Testis (tissue), 3 donors: ENCODE results near the gene CCNG2. TPM values are rescaled to one million over a fixed set of nuclear protein-coding genes. Genes with fewer than 3 reads are reported as not detected.

Experiments used
- DNase-seq: peaks from one replicate; pipeline ENCODE4 v3.0.0-alpha.2; 2019
- H3K27ac ChIP-seq, 2 donors: fragments of 200-600 bp; sonication (generic); one replicate each; pipeline ENCODE4 v1.5.1; 2019
- H3K27me3 ChIP-seq: fragments of 200-600 bp; sonication (generic); one replicate; pipeline ENCODE4 v1.5.1; 2019
- H3K36me3 ChIP-seq: fragments of 200-600 bp; sonication (generic); one replicate; pipeline ENCODE4 v1.5.1; 2017; ENCODE audit warnings: low read depth; ENCODE audit errors: missing control alignments
- H3K4me1 ChIP-seq: fragments of 200-600 bp; sonication (generic); one replicate; pipeline ENCODE4 v1.5.1; 2019
- H3K4me3 ChIP-seq, 2 donors: fragments of 200-600 bp; sonication (generic); one replicate each; pipeline ENCODE4 v1.5.1; 2017 to 2019
- H3K9me3 ChIP-seq: fragments of 200-600 bp; sonication (generic); one replicate; pipeline ENCODE4 v1.5.1; 2017
- CTCF ChIP-seq, 3 experiments: fragments of 450-650 bp in 2 of 3; fragments of 200-600 bp in 1 of 3; sonication (generic) in 1 of 3; IDR thresholded peaks; one replicate each; pipeline ENCODE4 v1.5.1; 2016 to 2019; ENCODE audit warnings: antibody characterized with exemption in 3 of 3, mild to moderate bottlenecking in 2 of 3, moderate library complexity in 1 of 3
- POLR2A ChIP-seq: fragments of 450-650 bp; IDR thresholded peaks from one replicate; pipeline ENCODE4 v1.6.1; 2017; ENCODE audit warnings: antibody characterized with exemption, mild to moderate bottlenecking, moderate library complexity
- WGBS, 2 donors: methylation state at CpG; one replicate each; pipeline ENCODE4 v1.1.5; 2018; 5-methylcytosine and 5-hydroxymethylcytosine counted together
- intact Hi-C: fragments of 100-400 bp; cut with DNase I; formaldehyde crosslinking; loops from one replicate; pipeline ENCODE4 v1.15.1; 2023; ENCODE audit warnings: low total_unique reads
- polyA plus RNA-seq: library from polyadenylated mRNA; stranded (reverse); fragments of 350-450 nt; fragmentation: Illumina TruSeq; extraction: RNeasy Lipid Tissue Mini Kit (QIAGEN cat#74804); gene quantifications from one replicate; pipeline ENCODE4 v1.2.3, GENCODE V29; 2014; ENCODE audit warnings: low read depth, low replicate concordance; ENCODE audit not compliant: insufficient read depth
- total RNA-seq, 2 donors: library from RNA; depleted of rRNA; stranded (reverse); fragments of >200 nt; gene quantifications; one replicate each; pipeline ENCODE4 v1.2.3, GENCODE V29; 2016

The CCNG2 gene
- total and polyA plus RNA-seq, 3 donors from 2014 or later = 14.4 to 20.8 (median 19.5) TPM

GRCh38 chr4:77149789-77150188 lies 7.2 kb upstream of the CCNG2 start:
- TF ChIP-seq CTCF (IDR thresholded peaks at IDR 0.05) = no peak
- no peak for TF ChIP-seq POLR2A
- Histone ChIP-seq H3K36me3 (no peaks in the 10 kb centered on the region), H3K9me3 (no peaks in the 10 kb centered on the region), H3K4me1 (no peaks in the 10 kb centered on the region), H3K27me3 (no peaks in the 10 kb centered on the region), H3K27ac (no peak overlapping the region), H3K4me3 (no peak overlapping the region)
- intact Hi-C loops = no loop called here
- WGBS, 2 donors = 94 to 96% methylated on average over 1 of the region's 1 CpG
- no peak for DNase-seq

GRCh38 chr4:77151241-77151640 lies 5.8 kb upstream of the CCNG2 start:
- Histone ChIP-seq H3K4me3 (no peak overlapping the region), H3K9me3 (no peaks in the 10 kb centered on the region)
- WGBS, 2 donors = 89 to 90% methylated on average over 6 of the region's 6 CpGs

GRCh38 chr4:77152421-77152820 lies 4.6 kb upstream of the CCNG2 start:
- Histone ChIP-seq H3K27ac (no peak overlapping the region), H3K4me3 (no peak overlapping the region), H3K27me3 (no peaks in the 10 kb centered on the region), H3K9me3 (no peaks in the 10 kb centered on the region), H3K4me1 (no peaks in the 10 kb centered on the region), H3K36me3 (no peaks in the 10 kb centered on the region)
- TF ChIP-seq CTCF (IDR thresholded peaks at IDR 0.05) = no peak
- TF ChIP-seq POLR2A = no peak
- no peak for DNase-seq
- intact Hi-C loops = no loop called here
- WGBS, 2 donors = 64 to 66% methylated on average over 5 of the region's 5 CpGs

More at GRCh38 chr4:77151241-77151640, 5.8 kb upstream of the CCNG2 start:
- Histone ChIP-seq H3K27ac (no peak overlapping the region), H3K4me1 (no peaks in the 10 kb centered on the region), H3K27me3 (no peaks in the 10 kb centered on the region), H3K36me3 (no peaks in the 10 kb centered on the region)
- intact Hi-C loops = no loop called here
- DNase-seq = no peak
- no peak for TF ChIP-seq POLR2A
- TF ChIP-seq CTCF (IDR thresholded peaks at IDR 0.05) = no peak

GRCh38 chr4:77153006-77153405 lies 4.0 kb upstream of the CCNG2 start:
- 67 to 81% methylated on average over 3 of the region's 3 CpGs for WGBS, 2 donors
- intact Hi-C loops = no loop called here
- TF ChIP-seq POLR2A (no peak), CTCF (IDR thresholded peaks at IDR 0.05) (no peak)
- H3K4me3 ChIP-seq = no peak overlapping the region
- H3K9me3 ChIP-seq = no peaks in the 10 kb centered on the region
- H3K4me1 ChIP-seq = no peaks in the 10 kb centered on the region
- DNase-seq = no peak
- no peaks in the 10 kb centered on the region for H3K36me3 ChIP-seq
- H3K27ac ChIP-seq = no peak overlapping the region
- H3K27me3 ChIP-seq = no peaks in the 10 kb centered on the region

- Histone ChIP-seq H3K27ac (no peak overlapping the region), H3K4me3 (no peak overlapping the region), H3K36me3 (no peaks in the 10 kb centered on the region), H3K27me3 (no peaks in the 10 kb centered on the region), H3K4me1 (peaks cover 6% of the 10 kb centered on the region), H3K9me3 (no peaks in the 10 kb centered on the region)
- no peak for DNase-seq
- TF ChIP-seq CTCF (IDR thresholded peaks at IDR 0.05) = no peak
- intact Hi-C loops = no loop called here
These were observed 2.9 kb upstream of the CCNG2 start for GRCh38 chr4:77154065-77154464.
